K562 (cell line): Measurements from ENCODE around the gene KIAA1958. TPM values are rescaled to one million over a fixed set of nuclear protein-coding genes. Genes with fewer than 3 reads are reported as not detected.

Experiments
- CBX2 ChIP-seq: fragments of 200-600 bp; sonication (generic); IDR thresholded peaks from one replicate; pipeline ENCODE4 v1.6.1; 2012; ENCODE audit warnings: mild to moderate bottlenecking, low read length, inconsistent platforms; ENCODE audit not compliant: insufficient read depth, poor library complexity, severe bottlenecking
- CREB1 ChIP-seq, 2 experiments: sonication (generic) in 1 of 2; formaldehyde crosslinking in 1 of 2; IDR thresholded peaks; 2 replicates each; pipeline versions ENCODE4 v1.6.1 to v1.8.0; 2012 to 2022; ENCODE audit warnings: inconsistent platforms in 1 of 2, mild to moderate bottlenecking in 1 of 2, missing genetic modification reagents in 1 of 2, moderate library complexity in 1 of 2
- EWSR1 ChIP-seq: fragments of 450-650 bp; IDR thresholded peaks from 2 replicates; pipeline ENCODE4 v1.6.1; 2018; ENCODE audit warnings: borderline replicate concordance, mild to moderate bottlenecking, low read depth, moderate library complexity; ENCODE audit not compliant: partially characterized antibody
- GABPA ChIP-seq: fragments of 200-800 bp; sonication (Bioruptor generic); conservative IDR thresholded peaks from 2 replicates; pipeline ENCODE4 v1.6.1; 2016; ENCODE audit warnings: low read depth, missing genetic modification characterization, missing compliant biosample characterization
- GTF2F1 ChIP-seq: IDR thresholded peaks from 2 replicates; pipeline ENCODE4 v1.6.1; 2011; ENCODE audit warnings: low read depth, low read length, improper control_type of control experiment
- SRF ChIP-seq, 2 experiments: fragments of 250-450, 450-650 bp in 1 of 2; sonication (Bioruptor Pico) in 1 of 2; sonication (generic) in 1 of 2; formaldehyde crosslinking; IDR thresholded peaks; 2 replicates each; pipeline versions ENCODE4 v1.5.0 to v1.5.1; 2020 to 2022; ENCODE audit warnings: mild to moderate bottlenecking in 1 of 2, missing genetic modification reagents in 1 of 2
- THRA ChIP-seq: fragments of 450-650 bp; IDR thresholded peaks from 2 replicates; pipeline ENCODE4 v1.6.1; 2017; ENCODE audit warnings: mild to moderate bottlenecking, moderate library complexity
- ZFX ChIP-seq: sonication (generic); formaldehyde crosslinking; IDR thresholded peaks from 2 replicates; pipeline ENCODE4 v1.8.0; 2022; ENCODE audit warnings: mild to moderate bottlenecking, missing genetic modification reagents, moderate library complexity
- ZNF282 ChIP-seq: sonication (generic); formaldehyde crosslinking; IDR thresholded peaks from 2 replicates; pipeline ENCODE4 v1.8.1; 2023; ENCODE audit warnings: missing genetic modification reagents
- ZNF609 ChIP-seq: sonication (generic); formaldehyde crosslinking; IDR thresholded peaks from 2 replicates; pipeline ENCODE4 v1.8.1; 2023; ENCODE audit warnings: missing genetic modification reagents, mild to moderate bottlenecking, borderline replicate concordance
- ZNF76 ChIP-seq: fragments of 250-450 bp; sonication (Bioruptor Pico); IDR thresholded peaks from 2 replicates; pipeline ENCODE4 v1.4.0; 2020; ENCODE audit warnings: mild to moderate bottlenecking, moderate library complexity, borderline replicate concordance
- ZNF780A ChIP-seq: fragments of 250-450 bp; sonication (Bioruptor Pico); IDR thresholded peaks from 2 replicates; pipeline ENCODE4 v1.5.0; 2021; ENCODE audit warnings: mild to moderate bottlenecking
- polyA plus RNA-seq, 8 experiments: library from polyadenylated mRNA; depleted of rRNA in 4 of 8; stranded (reverse) in 5 of 8; unstranded in 3 of 8; fragments of >200 nt; fragmentation: Nextera tagmentation in 2 of 8; fragmentation: Illumina TruSeq in 1 of 8; extraction: Ambion mirVana in 2 of 8; extraction: Trizol in 1 of 8; gene quantifications; 2 replicates each; pipeline versions ENCODE4 v1.2.1 to v1.2.3, GENCODE V29; 2011 to 2014; ENCODE audit warnings: inconsistent platforms in 1 of 8, missing spikeins in 1 of 8
- total RNA-seq, 7 experiments: library from RNA; depleted of rRNA in 6 of 7; stranded (reverse); fragments of >200 nt in 6 of 7; fragmentation: Illumina TruSeq in 2 of 7; extraction: Trizol in 2 of 7; gene quantifications; 2 replicates each; pipeline versions ENCODE4 v1.2.1 to v1.2.3, GENCODE V29; 2011 to 2021; ENCODE audit warnings: low replicate concordance in 1 of 7
- TF ChIP-seq, protein P1 (sequence below): sonication (generic); formaldehyde crosslinking; IDR thresholded peaks from 2 replicates; pipeline ENCODE4 v1.8.0; 2022; ENCODE audit warnings: mild to moderate bottlenecking, missing genetic modification reagents
- TF ChIP-seq, protein P2 (sequence below): conservative IDR thresholded peaks from 2 replicates; pipeline ENCODE4 v1.6.1; 2011; ENCODE audit warnings: low read depth, mild to moderate bottlenecking, low read length; ENCODE audit not compliant: control insufficient read depth

The KIAA1958 gene
- total and polyA plus RNA-seq, 9 of the 15 experiments (the other 6 are each of a cell fraction or from before 2014, with no cell fraction given), result 1.1 to 16.0 (median 10.1) TPM

GRCh38 chr9:112717661-112718331 is 231.2 kb downstream of the KIAA1958 start, which contains the start of gene INIP (continued):
- TF ChIP-seq ZNF609 (CRISPR knock-in tag) (no peak), ZFX (CRISPR knock-in tag) (peak; percentile 63), SRF (CRISPR knock-in tag; IDR thresholded peaks at IDR 0.05) (no peak), GTF2F1 (no peak), THRA (no peak), GABPA (tag) (peak; percentile 94), ZNF282 (CRISPR knock-in tag) (no peak), ZNF780A (CRISPR knock-in tag) (no peak), ZNF76 (no peak), EWSR1 (no peak), CREB1 (IDR thresholded peaks at IDR 0.05) (peak; percentile 87), CREB1 (CRISPR knock-in tag; IDR thresholded peaks at IDR 0.05) (peak; percentile 83), CBX2 (no peak)
- TF ChIP-seq, protein P1, sequence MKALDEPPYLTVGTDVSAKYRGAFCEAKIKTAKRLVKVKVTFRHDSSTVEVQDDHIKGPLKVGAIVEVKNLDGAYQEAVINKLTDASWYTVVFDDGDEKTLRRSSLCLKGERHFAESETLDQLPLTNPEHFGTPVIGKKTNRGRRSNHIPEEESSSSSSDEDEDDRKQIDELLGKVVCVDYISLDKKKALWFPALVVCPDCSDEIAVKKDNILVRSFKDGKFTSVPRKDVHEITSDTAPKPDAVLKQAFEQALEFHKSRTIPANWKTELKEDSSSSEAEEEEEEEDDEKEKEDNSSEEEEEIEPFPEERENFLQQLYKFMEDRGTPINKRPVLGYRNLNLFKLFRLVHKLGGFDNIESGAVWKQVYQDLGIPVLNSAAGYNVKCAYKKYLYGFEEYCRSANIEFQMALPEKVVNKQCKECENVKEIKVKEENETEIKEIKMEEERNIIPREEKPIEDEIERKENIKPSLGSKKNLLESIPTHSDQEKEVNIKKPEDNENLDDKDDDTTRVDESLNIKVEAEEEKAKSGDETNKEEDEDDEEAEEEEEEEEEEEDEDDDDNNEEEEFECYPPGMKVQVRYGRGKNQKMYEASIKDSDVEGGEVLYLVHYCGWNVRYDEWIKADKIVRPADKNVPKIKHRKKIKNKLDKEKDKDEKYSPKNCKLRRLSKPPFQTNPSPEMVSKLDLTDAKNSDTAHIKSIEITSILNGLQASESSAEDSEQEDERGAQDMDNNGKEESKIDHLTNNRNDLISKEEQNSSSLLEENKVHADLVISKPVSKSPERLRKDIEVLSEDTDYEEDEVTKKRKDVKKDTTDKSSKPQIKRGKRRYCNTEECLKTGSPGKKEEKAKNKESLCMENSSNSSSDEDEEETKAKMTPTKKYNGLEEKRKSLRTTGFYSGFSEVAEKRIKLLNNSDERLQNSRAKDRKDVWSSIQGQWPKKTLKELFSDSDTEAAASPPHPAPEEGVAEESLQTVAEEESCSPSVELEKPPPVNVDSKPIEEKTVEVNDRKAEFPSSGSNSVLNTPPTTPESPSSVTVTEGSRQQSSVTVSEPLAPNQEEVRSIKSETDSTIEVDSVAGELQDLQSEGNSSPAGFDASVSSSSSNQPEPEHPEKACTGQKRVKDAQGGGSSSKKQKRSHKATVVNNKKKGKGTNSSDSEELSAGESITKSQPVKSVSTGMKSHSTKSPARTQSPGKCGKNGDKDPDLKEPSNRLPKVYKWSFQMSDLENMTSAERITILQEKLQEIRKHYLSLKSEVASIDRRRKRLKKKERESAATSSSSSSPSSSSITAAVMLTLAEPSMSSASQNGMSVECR, result peak; percentile 83
- TF ChIP-seq, protein P2, sequence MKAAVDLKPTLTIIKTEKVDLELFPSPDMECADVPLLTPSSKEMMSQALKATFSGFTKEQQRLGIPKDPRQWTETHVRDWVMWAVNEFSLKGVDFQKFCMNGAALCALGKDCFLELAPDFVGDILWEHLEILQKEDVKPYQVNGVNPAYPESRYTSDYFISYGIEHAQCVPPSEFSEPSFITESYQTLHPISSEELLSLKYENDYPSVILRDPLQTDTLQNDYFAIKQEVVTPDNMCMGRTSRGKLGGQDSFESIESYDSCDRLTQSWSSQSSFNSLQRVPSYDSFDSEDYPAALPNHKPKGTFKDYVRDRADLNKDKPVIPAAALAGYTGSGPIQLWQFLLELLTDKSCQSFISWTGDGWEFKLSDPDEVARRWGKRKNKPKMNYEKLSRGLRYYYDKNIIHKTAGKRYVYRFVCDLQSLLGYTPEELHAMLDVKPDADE, result peak; percentile 39; the same call in 1 of the 2 replicates
